Suprapubic skin (tissue), 3 donors: ENCODE measurements around the gene INPP1.

Source experiments
- POLR2A ChIP-seq, 2 donors: fragments of 450-650 bp; IDR thresholded peaks; one replicate each; pipeline ENCODE4 v1.6.1; 2017; ENCODE audit warnings: antibody characterized with exemption in 2 of 2, mild to moderate bottlenecking in 2 of 2, moderate library complexity in 2 of 2
- TF ChIP-seq, protein P1 (sequence below), 2 donors: fragments of 200-600 bp in 1 of 2; fragments of 450-650 bp in 1 of 2; sonication (generic) in 1 of 2; IDR thresholded peaks; one replicate each; pipeline ENCODE4 v1.5.1; 2016 to 2019; ENCODE audit warnings: antibody characterized with exemption in 2 of 2, mild to moderate bottlenecking in 1 of 2, moderate library complexity in 1 of 2

DNA sequence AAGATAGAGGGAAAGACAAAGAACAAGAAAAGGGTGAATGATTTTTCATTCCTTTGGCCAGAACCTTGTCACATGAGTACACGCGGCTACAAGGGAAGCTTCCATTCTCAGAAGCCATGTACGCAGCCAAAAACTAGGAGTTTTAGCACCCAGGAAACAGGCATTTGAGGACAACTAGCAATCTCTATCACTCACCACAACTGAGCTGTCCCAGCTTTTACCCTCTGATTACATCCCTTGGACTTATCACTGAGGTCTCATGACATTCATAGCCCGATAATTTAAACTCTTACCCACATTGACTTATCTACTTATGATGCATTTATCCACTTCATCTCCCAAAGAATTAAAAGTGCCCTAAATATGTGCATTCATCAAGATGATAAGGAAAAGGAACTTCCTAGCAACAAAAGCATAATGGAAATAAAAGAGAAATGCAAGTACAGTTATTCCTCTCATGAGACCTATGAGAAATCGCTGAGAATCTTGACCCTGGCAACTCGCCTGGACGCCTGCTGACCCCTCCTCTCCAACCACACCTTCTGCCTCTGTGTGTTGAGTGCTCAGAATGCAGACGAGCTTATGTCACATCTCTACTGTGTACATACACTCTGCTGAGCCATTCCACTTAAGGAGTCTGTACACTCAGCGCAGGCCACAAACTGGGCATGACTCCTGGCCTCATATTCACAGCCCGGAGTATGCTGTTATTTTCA is 36.0 kb downstream of the INPP1 start:
- TF ChIP-seq, protein P1, sequence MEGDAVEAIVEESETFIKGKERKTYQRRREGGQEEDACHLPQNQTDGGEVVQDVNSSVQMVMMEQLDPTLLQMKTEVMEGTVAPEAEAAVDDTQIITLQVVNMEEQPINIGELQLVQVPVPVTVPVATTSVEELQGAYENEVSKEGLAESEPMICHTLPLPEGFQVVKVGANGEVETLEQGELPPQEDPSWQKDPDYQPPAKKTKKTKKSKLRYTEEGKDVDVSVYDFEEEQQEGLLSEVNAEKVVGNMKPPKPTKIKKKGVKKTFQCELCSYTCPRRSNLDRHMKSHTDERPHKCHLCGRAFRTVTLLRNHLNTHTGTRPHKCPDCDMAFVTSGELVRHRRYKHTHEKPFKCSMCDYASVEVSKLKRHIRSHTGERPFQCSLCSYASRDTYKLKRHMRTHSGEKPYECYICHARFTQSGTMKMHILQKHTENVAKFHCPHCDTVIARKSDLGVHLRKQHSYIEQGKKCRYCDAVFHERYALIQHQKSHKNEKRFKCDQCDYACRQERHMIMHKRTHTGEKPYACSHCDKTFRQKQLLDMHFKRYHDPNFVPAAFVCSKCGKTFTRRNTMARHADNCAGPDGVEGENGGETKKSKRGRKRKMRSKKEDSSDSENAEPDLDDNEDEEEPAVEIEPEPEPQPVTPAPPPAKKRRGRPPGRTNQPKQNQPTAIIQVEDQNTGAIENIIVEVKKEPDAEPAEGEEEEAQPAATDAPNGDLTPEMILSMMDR (IDR thresholded peaks at IDR 0.05) = no peak
- no peak for TF ChIP-seq POLR2A (IDR thresholded peaks at IDR 0.05)
